ENCODE results near the gene HMX1.

- TF ChIP-seq CTCF (IDR thresholded peaks at IDR 0.05), result no peak
- no peak for TF ChIP-seq ZFX (IDR thresholded peaks at IDR 0.05; ENCODE audit: borderline replicate concordance)
These were observed 25.5 kb downstream of the HMX1 start for GRCh38 chr4:8846046-8846720.

Measured in 22Rv1 (cell line).